ENCODE data around the gene CDH23.

DNA sequence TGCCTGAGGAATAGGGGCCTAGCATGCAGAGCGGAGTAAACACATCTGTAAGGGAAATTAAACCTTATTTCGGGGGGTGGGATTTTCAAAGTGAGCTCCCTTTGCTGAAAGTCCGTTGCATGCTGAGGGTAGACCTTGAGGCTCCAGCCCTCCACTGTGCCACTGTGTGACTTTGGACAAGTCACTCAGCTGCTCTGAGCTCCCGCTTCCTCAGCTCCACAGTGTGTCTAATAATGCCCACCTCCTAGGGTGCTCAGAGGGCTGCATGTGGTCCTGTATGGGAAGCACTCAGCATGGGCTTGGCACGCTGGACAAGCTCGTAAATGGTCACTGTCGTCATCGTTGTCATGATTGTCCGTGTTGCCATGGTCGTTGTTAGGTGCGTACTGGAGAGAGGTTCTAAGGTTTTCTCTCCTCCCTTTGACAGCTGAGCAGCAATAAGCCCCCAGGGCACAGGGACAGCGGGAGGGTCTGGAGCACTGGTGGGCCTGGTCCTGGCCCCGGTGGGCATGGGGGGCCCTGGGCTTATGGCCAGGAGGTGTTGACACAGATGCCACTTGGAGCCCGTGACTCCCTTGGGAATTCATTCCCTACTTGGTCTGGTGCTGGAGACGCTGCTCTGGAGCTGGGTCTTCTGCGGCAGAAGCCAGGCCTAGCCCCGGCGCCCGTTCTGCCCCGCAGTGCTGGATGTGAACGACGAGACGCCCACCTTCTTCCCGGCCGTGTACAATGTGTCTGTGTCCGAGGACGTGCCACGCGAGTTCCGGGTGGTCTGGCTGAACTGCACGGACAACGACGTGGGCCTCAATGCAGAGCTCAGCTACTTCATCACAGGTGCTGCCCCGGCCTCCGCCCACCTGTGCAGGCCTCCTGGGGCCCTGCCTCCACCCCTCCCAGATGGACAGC is 309.7 kb downstream of the CDH23 start:
- no peak for TF ChIP-seq GATA2 (IDR thresholded peaks at IDR 0.05; ENCODE audit: low read depth, low read length)
- no peak for TF ChIP-seq GATA3 (IDR thresholded peaks at IDR 0.05; ENCODE audit: low read depth, low read length)

Measured in SH-SY5Y (cell line).